HEK293 (cell line): ENCODE measurements around the gene NRSN2.
A peak's percentile ranks its signal among the peaks of the same experiment; 100 is the strongest.

Experiments used
- MZF1 ChIP-seq: fragments of 450-650 bp; formaldehyde crosslinking; IDR thresholded peaks from 2 replicates; pipeline ENCODE4 v1.5.1; 2017; ENCODE audit warnings: missing biosample characterization, missing genetic modification characterization, borderline replicate concordance
- OSR2 ChIP-seq: fragments of 450-650 bp; formaldehyde crosslinking; IDR thresholded peaks from 2 replicates; pipeline ENCODE4 v1.5.1; 2016; ENCODE audit warnings: missing biosample characterization, missing genetic modification characterization
- SP7 ChIP-seq: fragments of 450-650 bp; formaldehyde crosslinking; IDR thresholded peaks from 2 replicates; pipeline ENCODE4 v1.5.1; 2016; ENCODE audit warnings: missing biosample characterization, missing genetic modification characterization
- ZBTB1 ChIP-seq: fragments of 450-650 bp; formaldehyde crosslinking; IDR thresholded peaks from 2 replicates; pipeline ENCODE4 v1.5.1; 2016; ENCODE audit warnings: missing biosample characterization, missing genetic modification characterization
- ZBTB8A ChIP-seq: fragments of 450-650 bp; formaldehyde crosslinking; IDR thresholded peaks from 2 replicates; pipeline ENCODE4 v1.5.1; 2016; ENCODE audit warnings: missing biosample characterization, missing genetic modification characterization
- ZNF114 ChIP-seq: fragments of 450-650 bp; formaldehyde crosslinking; IDR thresholded peaks from 2 replicates; pipeline ENCODE4 v1.5.0; 2017; ENCODE audit warnings: missing biosample characterization, missing genetic modification characterization
- ZNF138 ChIP-seq: fragments of 450-650 bp; formaldehyde crosslinking; IDR thresholded peaks from 2 replicates; pipeline ENCODE4 v1.5.1; 2016; ENCODE audit warnings: missing biosample characterization, missing genetic modification characterization, borderline replicate concordance
- ZNF155 ChIP-seq: fragments of 450-650 bp; formaldehyde crosslinking; IDR thresholded peaks from 2 replicates; pipeline ENCODE4 v1.5.1; 2016; ENCODE audit warnings: missing biosample characterization, missing genetic modification characterization
- ZNF202 ChIP-seq: fragments of 450-650 bp; formaldehyde crosslinking; IDR thresholded peaks from 2 replicates; pipeline ENCODE4 v1.5.1; 2016; ENCODE audit warnings: missing biosample characterization, missing genetic modification characterization, borderline replicate concordance
- ZNF302 ChIP-seq: fragments of 450-650 bp; formaldehyde crosslinking; IDR thresholded peaks from 2 replicates; pipeline ENCODE4 v1.5.1; 2016; ENCODE audit warnings: missing biosample characterization, missing genetic modification characterization, low read depth
- ZNF341 ChIP-seq: fragments of 450-650 bp; formaldehyde crosslinking; IDR thresholded peaks from 2 replicates; pipeline ENCODE4; 2016; ENCODE audit warnings: low read depth, missing biosample characterization, missing genetic modification characterization
- ZNF37A ChIP-seq: fragments of 450-650 bp; IDR thresholded peaks from 2 replicates; pipeline ENCODE4 v1.5.1; 2018; ENCODE audit warnings: missing biosample characterization, missing genetic modification characterization
- ZNF571 ChIP-seq: fragments of 450-650 bp; formaldehyde crosslinking; IDR thresholded peaks from 2 replicates; pipeline ENCODE4 v1.5.0; 2017; ENCODE audit warnings: missing biosample characterization, missing genetic modification characterization
- ZNF585B ChIP-seq: fragments of 450-650 bp; formaldehyde crosslinking; IDR thresholded peaks from 2 replicates; pipeline ENCODE4 v1.5.1; 2016; ENCODE audit warnings: missing biosample characterization, missing genetic modification characterization
- ZNF621 ChIP-seq: fragments of 450-650 bp; formaldehyde crosslinking; IDR thresholded peaks from 2 replicates; pipeline ENCODE4 v1.5.1; 2017; ENCODE audit warnings: missing biosample characterization, missing genetic modification characterization
- ZNF654 ChIP-seq: fragments of 450-650 bp; formaldehyde crosslinking; IDR thresholded peaks from 2 replicates; pipeline ENCODE4 v1.5.1; 2016; ENCODE audit warnings: low read depth, missing biosample characterization, missing genetic modification characterization
- ZNF660 ChIP-seq: fragments of 450-650 bp; IDR thresholded peaks from 2 replicates; pipeline ENCODE4 v1.5.1; 2018; ENCODE audit warnings: missing biosample characterization, mild to moderate bottlenecking, missing genetic modification characterization
- ZNF785 ChIP-seq: fragments of 450-650 bp; formaldehyde crosslinking; IDR thresholded peaks from 2 replicates; pipeline ENCODE4 v1.5.1; 2016; ENCODE audit warnings: missing biosample characterization, missing genetic modification characterization
- ZNF792 ChIP-seq: fragments of 450-650 bp; formaldehyde crosslinking; IDR thresholded peaks from 2 replicates; pipeline ENCODE4 v1.5.1; 2016; ENCODE audit warnings: missing biosample characterization, missing genetic modification characterization
- ZSCAN16 ChIP-seq: fragments of 450-650 bp; formaldehyde crosslinking; IDR thresholded peaks from 2 replicates; pipeline ENCODE4 v1.5.1; 2016; ENCODE audit warnings: missing biosample characterization, missing genetic modification characterization
- ZSCAN23 ChIP-seq: fragments of 450-650 bp; formaldehyde crosslinking; IDR thresholded peaks from 2 replicates; pipeline ENCODE4 v1.5.1; 2016; ENCODE audit warnings: missing biosample characterization, missing genetic modification characterization
- TF ChIP-seq, protein P1 (sequence below): fragments of 450-650 bp; formaldehyde crosslinking; IDR thresholded peaks from 2 replicates; pipeline ENCODE4 v1.5.1; 2016; ENCODE audit warnings: missing biosample characterization, missing genetic modification characterization
- TF ChIP-seq, protein P2 (sequence below): fragments of 450-650 bp; formaldehyde crosslinking; IDR thresholded peaks from 2 replicates; pipeline ENCODE4 v1.5.1; 2016; ENCODE audit warnings: missing biosample characterization, missing genetic modification characterization, borderline replicate concordance
- TF ChIP-seq, protein P3 (sequence below): fragments of 450-650 bp; formaldehyde crosslinking; IDR thresholded peaks from 2 replicates; pipeline ENCODE4 v1.5.0; 2017; ENCODE audit warnings: missing biosample characterization, missing genetic modification characterization, borderline replicate concordance
- TF ChIP-seq, protein P4 (sequence below): fragments of 450-650 bp; formaldehyde crosslinking; IDR thresholded peaks from 2 replicates; pipeline ENCODE4 v1.5.1; 2016; ENCODE audit warnings: missing biosample characterization, missing genetic modification characterization
- TF ChIP-seq, protein P5 (sequence below): fragments of 450-650 bp; formaldehyde crosslinking; IDR thresholded peaks from 2 replicates; pipeline ENCODE4 v1.5.1; 2016; ENCODE audit warnings: missing biosample characterization, missing genetic modification characterization
- TF ChIP-seq, protein P6 (sequence below): fragments of 450-650 bp; formaldehyde crosslinking; IDR thresholded peaks from 2 replicates; pipeline ENCODE4 v1.5.1; 2016; ENCODE audit warnings: missing biosample characterization, missing genetic modification characterization

The NRSN2 gene

DNA sequence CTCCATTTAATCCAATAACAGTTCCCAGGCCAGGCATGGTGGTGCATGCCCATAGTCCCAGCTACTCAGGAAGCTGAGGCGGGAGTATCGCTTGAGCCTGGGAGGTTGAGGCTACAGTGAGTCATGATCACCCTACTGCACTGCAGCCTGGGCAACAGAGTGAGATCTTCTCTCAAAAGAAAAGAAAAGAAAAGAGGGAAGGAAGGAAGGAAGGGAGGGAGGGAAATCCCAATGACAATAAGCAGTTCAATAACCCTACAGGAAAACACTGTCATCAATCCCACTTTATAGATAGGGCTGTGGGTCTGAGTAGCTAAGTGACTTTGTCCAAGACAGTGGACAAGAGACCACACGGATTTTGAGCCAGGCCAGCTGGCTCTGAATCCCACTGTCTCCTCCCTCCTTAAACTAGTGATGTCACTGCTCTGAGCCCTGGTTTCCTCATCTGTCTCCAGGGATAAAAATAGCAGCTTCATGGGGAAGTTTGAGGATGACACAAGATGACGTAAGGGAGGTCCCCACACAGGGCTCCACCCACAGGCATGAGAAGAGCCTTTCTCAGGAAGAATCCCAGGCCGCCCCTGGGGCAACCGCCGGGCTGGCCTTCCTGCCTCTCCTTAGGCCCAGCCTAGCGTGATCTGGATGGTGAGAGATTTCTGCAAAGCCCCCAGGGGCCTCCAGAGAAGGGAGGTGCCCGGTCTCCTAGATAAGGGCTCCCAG, 26.4 kb downstream of the NRSN2 start (continued):
- TF ChIP-seq, protein P1, sequence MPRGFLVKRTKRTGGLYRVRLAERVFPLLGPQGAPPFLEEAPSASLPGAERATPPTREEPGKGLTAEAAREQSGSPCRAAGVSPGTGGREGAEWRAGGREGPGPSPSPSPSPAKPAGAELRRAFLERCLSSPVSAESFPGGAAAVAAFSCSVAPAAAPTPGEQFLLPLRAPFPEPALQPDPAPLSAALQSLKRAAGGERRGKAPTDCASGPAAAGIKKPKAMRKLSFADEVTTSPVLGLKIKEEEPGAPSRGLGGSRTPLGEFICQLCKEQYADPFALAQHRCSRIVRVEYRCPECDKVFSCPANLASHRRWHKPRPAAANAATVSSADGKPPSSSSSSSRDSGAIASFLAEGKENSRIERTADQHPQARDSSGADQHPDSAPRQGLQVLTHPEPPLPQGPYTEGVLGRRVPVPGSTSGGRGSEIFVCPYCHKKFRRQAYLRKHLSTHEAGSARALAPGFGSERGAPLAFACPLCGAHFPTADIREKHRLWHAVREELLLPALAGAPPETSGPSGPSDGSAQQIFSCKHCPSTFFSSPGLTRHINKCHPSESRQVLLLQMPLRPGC (tag by site-specific recombination) = no peak
- 0 out of 2 replicates have a peak, but pooled peaks have one; percentile 37 for TF ChIP-seq ZNF660 (tag by site-specific recombination)
- TF ChIP-seq ZNF155 (tag by site-specific recombination) = no peak
- peak; percentile 43; the same call in 1 of the 2 replicates for TF ChIP-seq OSR2 (tag by site-specific recombination)
- no peak for TF ChIP-seq ZNF138 (tag by site-specific recombination)
- TF ChIP-seq, protein P2, sequence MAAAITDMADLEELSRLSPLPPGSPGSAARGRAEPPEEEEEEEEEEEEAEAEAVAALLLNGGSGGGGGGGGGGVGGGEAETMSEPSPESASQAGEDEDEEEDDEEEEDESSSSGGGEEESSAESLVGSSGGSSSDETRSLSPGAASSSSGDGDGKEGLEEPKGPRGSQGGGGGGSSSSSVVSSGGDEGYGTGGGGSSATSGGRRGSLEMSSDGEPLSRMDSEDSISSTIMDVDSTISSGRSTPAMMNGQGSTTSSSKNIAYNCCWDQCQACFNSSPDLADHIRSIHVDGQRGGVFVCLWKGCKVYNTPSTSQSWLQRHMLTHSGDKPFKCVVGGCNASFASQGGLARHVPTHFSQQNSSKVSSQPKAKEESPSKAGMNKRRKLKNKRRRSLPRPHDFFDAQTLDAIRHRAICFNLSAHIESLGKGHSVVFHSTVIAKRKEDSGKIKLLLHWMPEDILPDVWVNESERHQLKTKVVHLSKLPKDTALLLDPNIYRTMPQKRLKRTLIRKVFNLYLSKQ (tag by site-specific recombination) = no peak
- no peak for TF ChIP-seq ZNF792 (tag by site-specific recombination)
- TF ChIP-seq, protein P3, sequence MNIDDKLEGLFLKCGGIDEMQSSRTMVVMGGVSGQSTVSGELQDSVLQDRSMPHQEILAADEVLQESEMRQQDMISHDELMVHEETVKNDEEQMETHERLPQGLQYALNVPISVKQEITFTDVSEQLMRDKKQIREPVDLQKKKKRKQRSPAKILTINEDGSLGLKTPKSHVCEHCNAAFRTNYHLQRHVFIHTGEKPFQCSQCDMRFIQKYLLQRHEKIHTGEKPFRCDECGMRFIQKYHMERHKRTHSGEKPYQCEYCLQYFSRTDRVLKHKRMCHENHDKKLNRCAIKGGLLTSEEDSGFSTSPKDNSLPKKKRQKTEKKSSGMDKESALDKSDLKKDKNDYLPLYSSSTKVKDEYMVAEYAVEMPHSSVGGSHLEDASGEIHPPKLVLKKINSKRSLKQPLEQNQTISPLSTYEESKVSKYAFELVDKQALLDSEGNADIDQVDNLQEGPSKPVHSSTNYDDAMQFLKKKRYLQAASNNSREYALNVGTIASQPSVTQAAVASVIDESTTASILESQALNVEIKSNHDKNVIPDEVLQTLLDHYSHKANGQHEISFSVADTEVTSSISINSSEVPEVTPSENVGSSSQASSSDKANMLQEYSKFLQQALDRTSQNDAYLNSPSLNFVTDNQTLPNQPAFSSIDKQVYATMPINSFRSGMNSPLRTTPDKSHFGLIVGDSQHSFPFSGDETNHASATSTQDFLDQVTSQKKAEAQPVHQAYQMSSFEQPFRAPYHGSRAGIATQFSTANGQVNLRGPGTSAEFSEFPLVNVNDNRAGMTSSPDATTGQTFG (tag by site-specific recombination) = no peak
- TF ChIP-seq ZNF341 = peak; percentile 69
- no peak for TF ChIP-seq ZNF37A (tag by site-specific recombination)
- peak; percentile 75 for TF ChIP-seq ZBTB8A (tag by site-specific recombination)
- no peak for TF ChIP-seq ZNF302 (tag by site-specific recombination)
- no peak for TF ChIP-seq ZBTB1 (tag by site-specific recombination)
- no peak for TF ChIP-seq ZNF571 (tag by site-specific recombination)
- no peak for TF ChIP-seq ZNF585B (tag by site-specific recombination)
- TF ChIP-seq, protein P4, sequence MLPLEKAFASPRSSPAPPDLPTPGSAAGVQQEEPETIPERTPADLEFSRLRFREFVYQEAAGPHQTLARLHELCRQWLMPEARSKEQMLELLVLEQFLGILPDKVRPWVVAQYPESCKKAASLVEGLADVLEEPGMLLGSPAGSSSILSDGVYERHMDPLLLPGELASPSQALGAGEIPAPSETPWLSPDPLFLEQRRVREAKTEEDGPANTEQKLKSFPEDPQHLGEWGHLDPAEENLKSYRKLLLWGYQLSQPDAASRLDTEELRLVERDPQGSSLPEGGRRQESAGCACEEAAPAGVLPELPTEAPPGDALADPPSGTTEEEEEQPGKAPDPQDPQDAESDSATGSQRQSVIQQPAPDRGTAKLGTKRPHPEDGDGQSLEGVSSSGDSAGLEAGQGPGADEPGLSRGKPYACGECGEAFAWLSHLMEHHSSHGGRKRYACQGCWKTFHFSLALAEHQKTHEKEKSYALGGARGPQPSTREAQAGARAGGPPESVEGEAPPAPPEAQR (tag by site-specific recombination) = no peak
- no peak for TF ChIP-seq ZNF621 (tag by site-specific recombination)
- TF ChIP-seq ZNF785 (tag by site-specific recombination) = no peak
- TF ChIP-seq ZSCAN16 (tag by site-specific recombination) = no peak
- TF ChIP-seq MZF1 (tag by site-specific recombination) = no peak
- TF ChIP-seq, protein P5, sequence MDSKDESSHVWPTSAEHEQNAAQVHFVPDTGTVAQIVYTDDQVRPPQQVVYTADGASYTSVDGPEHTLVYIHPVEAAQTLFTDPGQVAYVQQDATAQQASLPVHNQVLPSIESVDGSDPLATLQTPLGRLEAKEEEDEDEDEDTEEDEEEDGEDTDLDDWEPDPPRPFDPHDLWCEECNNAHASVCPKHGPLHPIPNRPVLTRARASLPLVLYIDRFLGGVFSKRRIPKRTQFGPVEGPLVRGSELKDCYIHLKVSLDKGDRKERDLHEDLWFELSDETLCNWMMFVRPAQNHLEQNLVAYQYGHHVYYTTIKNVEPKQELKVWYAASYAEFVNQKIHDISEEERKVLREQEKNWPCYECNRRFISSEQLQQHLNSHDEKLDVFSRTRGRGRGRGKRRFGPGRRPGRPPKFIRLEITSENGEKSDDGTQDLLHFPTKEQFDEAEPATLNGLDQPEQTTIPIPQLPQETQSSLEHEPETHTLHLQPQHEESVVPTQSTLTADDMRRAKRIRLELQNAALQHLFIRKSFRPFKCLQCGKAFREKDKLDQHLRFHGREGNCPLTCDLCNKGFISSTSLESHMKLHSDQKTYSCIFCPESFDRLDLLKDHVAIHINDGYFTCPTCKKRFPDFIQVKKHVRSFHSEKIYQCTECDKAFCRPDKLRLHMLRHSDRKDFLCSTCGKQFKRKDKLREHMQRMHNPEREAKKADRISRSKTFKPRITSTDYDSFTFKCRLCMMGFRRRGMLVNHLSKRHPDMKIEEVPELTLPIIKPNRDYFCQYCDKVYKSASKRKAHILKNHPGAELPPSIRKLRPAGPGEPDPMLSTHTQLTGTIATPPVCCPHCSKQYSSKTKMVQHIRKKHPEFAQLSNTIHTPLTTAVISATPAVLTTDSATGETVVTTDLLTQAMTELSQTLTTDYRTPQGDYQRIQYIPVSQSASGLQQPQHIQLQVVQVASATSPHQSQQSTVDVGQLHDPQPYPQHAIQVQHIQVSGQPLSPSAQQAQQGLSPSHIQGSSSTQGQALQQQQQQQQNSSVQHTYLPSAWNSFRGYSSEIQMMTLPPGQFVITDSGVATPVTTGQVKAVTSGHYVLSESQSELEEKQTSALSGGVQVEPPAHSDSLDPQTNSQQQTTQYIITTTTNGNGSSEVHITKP (tag by site-specific recombination) = no peak
- TF ChIP-seq, protein P6, sequence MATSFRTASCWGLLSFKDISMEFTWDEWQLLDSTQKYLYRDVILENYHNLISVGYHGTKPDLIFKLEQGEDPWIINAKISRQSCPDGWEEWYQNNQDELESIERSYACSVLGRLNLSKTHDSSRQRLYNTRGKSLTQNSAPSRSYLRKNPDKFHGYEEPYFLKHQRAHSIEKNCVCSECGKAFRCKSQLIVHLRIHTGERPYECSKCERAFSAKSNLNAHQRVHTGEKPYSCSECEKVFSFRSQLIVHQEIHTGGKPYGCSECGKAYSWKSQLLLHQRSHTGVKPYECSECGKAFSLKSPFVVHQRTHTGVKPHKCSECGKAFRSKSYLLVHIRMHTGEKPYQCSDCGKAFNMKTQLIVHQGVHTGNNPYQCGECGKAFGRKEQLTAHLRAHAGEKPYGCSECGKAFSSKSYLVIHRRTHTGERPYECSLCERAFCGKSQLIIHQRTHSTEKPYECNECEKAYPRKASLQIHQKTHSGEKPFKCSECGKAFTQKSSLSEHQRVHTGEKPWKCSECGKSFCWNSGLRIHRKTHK (tag by site-specific recombination) = no peak
- TF ChIP-seq ZNF202 (tag by site-specific recombination) = no peak
- no peak for TF ChIP-seq ZSCAN23
- TF ChIP-seq ZNF654 (tag by site-specific recombination) = no peak
- TF ChIP-seq ZNF114 (tag by site-specific recombination) = no peak
- peak; percentile 76 for TF ChIP-seq SP7 (tag by site-specific recombination)
